RKO (cell line): ENCODE results near the gene ACE.

Source experiments
- DNase-seq: peaks from one replicate; pipeline ENCODE4 v3.0.0-alpha.2; 2016; ENCODE audit warnings: low spot score

Gene ACE

GRCh38 chr17:63538693-63539595, 62.1 kb downstream of the ACE start:
- DNase-seq, result no peak

- no peak for DNase-seq
These were observed 63.7 kb downstream of the ACE start for GRCh38 chr17:63540590-63540989.

GRCh38 chr17:63542218-63542545, 65.3 kb downstream of the ACE start:
- DNase-seq, result no peak

- no peak for DNase-seq
These were observed 66.3 kb downstream of the ACE start for GRCh38 chr17:63542942-63543821.

GRCh38 chr17:63543822-63544420, 67.1 kb downstream of the ACE start:
- DNase-seq, result no peak

GRCh38 chr17:63544467-63545301, 67.8 kb downstream of the ACE start:
- DNase-seq, result no peak

GRCh38 chr17:63546308-63547082, 69.6 kb downstream of the ACE start:
- DNase-seq, result no peak

GRCh38 chr17:63547083-63547523, 70.2 kb downstream of the ACE start:
- DNase-seq, result no peak
